HG02870 (cell line): ENCODE measurements around the gene POP4.
"Not testable (repeated sequence)": the region's sequence is repeated elsewhere in the genome, so short reads cannot be mapped to it uniquely, and the experiment has no call there.

Experiments used
- ATAC-seq: cut with Tn5 transposase; IDR thresholded peaks from one replicate; pipeline ENCODE4 v1.9.1; 2021; ENCODE audit warnings: mild to moderate bottlenecking, moderate library complexity; ENCODE audit not compliant: unreplicated experiment

The POP4 gene

GRCh38 chr19:29605653-29606419 is at the start of gene POP4:
Gene POP4 (plus strand): TSS chr19:29606283. CDS start chr19:29606319, 36 bp downstream.
- peak; percentile 59 for ATAC-seq

GRCh38 chr19:29559110-29559509 is 47.0 kb upstream of the POP4 start:
- ATAC-seq: not testable (repeated sequence)

GRCh38 chr19:29559743-29560142 is 46.3 kb upstream of the POP4 start:
- ATAC-seq: no peak

GRCh38 chr19:29560313-29561075 is 45.6 kb upstream of the POP4 start:
- no peak for ATAC-seq

GRCh38 chr19:29561601-29562000 is 44.5 kb upstream of the POP4 start:
- no peak for ATAC-seq

- ATAC-seq: no peak
These were observed 43.5 kb upstream of the POP4 start for GRCh38 chr19:29562299-29563297.

- ATAC-seq: no peak
These were observed 42.5 kb upstream of the POP4 start for GRCh38 chr19:29563486-29564101.

- ATAC-seq: no peak
These were observed 41.5 kb upstream of the POP4 start for GRCh38 chr19:29564574-29565005.

GRCh38 chr19:29565171-29565570 is 40.9 kb upstream of the POP4 start:
- ATAC-seq: no peak

GRCh38 chr19:29566496-29567054 is 39.5 kb upstream of the POP4 start:
- ATAC-seq: no peak

GRCh38 chr19:29567366-29567915 is 38.6 kb upstream of the POP4 start:
- no peak for ATAC-seq

GRCh38 chr19:29568036-29569025 is 37.8 kb upstream of the POP4 start:
- no peak for ATAC-seq

- no peak for ATAC-seq
These were observed 36.8 kb upstream of the POP4 start for GRCh38 chr19:29569038-29569911.

- ATAC-seq: no peak
These were observed 34.9 kb upstream of the POP4 start for GRCh38 chr19:29571181-29571580.

- ATAC-seq: no peak
These were observed 32.6 kb upstream of the POP4 start for GRCh38 chr19:29573486-29573885.

GRCh38 chr19:29574510-29574909 is 31.6 kb upstream of the POP4 start:
- ATAC-seq: no peak

- no peak for ATAC-seq
These were observed 30.0 kb upstream of the POP4 start for GRCh38 chr19:29576046-29576606.
